DMS79 (cell line): Measurements from ENCODE around the gene RPL36A.

Source experiments
- DNase-seq: peaks from one replicate; lab custom pipeline; 2025; lab: John Stamatoyannopoulos, UW

RPL36A gene

DNA sequence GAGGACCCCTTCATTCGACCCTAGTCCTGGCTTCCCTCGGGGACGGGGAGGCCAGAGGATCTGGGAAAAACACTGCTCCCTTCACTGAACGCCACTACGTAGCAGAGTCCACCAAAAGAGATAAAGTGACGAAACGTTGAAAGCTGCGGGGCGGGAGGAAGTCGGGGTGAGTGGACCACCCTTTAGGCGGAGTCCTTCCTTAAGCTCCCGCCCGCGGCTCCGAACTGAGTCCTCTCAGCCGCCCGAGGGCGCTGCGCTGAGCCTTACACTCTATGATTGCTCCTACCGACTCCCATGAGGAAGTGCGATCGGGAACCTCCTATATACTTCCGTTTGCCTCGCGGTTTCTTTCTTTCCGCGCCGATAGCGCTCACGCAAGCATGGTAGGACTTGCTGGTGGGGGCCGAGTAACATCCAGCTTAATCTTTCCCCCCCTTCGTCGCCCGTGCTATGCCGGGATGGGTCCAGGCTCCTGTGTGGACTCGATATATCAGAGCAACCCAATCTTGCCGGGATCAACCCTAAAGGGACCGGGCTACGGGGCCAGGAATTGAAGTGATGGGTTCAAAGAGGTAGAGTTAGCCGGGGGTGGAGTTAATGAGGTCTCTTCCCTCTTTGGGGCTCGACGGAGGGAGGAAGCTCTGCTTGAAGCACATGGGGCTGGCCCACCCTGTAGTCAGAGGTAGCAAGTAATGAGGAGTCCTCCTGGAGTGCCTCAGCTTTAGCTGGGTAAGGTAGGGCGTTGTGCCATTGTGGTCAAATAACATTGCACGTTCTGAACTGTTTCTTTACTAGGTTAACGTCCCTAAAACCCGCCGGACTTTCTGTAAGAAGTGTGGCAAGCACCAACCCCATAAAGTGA, at the start of gene RPL36A:
RPL36A (plus strand) TSS at position 348 of the 862 bp plus-strand sequence; CDS start at position 381, 33 bp downstream.
- peak; percentile 83 for DNase-seq

DNA sequence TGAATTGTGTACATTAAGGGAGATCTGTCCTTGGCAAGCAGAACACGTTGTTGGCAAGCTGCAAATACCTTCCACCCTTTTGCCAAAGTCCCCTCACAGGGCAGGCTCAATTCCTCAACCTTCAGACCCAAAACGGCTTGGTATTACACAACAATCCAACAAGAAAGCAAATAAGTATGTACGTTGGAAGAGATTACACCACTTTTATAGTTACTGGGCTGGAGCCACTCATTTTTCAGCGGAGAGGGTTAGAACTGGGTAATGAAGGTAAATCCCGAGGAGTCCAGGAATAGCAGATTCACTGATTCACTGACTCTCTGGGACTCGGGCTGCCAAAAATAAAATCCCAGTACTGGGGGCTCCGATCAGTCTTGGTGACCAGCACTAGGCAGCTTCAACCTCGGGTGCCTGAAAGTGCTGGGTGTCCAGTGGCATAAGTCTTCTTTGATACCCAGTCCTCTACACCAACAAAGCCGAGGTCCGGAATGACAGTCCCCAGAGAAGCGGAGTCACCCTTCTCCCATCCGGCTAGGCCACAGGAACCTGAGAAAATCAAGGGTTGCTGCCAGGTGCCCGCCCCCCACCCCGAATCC, 42.9 kb upstream of the RPL36A start:
- DNase-seq, result no peak

DNA sequence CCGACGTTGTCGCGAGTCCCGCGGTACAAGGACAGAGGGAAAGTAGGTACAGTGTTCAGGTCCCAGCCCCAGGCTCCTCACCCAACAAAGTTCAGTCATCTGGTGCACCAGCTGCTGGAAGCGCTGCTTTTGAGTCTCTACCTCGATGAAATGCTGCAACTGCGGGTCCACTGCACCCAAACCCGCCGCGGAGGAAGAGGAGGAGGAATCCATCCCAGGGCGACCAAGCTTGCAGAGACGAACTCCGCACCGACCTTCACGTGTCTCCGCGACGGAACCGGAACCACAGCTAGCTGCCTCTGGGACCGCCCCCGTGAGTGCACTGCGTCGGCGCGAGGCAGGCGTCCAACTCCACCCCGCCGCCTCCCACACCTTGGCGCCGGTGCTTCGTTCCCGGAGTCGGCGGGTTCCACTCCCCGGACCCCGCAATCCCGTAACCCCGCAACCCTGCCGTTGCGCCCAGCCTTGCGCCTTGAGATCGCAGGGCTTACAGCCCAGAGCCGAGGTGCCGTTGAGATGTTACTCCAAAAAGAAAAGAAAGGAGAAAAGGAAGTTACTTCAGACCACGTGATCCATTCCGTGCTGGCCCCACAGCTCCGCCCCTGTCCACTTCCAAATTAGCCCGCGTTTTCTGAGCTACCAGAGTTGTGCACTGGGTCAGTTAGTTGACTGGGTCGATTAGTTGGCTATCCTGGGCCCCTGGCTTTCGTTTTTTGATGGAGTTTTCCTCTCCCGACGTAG, 42.2 kb upstream of the RPL36A start, which contains the start of gene TIMM8A:
TIMM8A (minus strand) TSS at position 291 of the 741 bp plus-strand sequence; CDS start at position 213, 78 bp downstream.
- peak; percentile 25 for DNase-seq

DNA sequence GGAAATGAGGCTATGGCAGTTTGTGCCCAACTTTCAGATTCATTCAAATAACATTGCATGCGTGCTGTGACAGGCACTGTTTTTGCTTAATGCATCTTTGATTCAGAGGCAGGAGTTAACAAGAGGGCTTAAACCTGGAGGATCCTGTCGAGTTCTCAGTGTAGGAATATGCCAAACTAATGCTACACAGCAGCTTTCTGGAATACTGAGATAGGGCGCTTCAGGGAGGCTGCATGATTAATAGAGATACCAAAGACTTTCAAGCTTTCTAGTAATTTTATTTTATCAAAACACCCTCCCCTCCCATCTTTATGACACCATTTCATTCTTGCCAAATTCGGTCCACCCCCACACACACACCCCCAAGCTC, 41.6 kb upstream of the RPL36A start:
- DNase-seq, result no peak

DNA sequence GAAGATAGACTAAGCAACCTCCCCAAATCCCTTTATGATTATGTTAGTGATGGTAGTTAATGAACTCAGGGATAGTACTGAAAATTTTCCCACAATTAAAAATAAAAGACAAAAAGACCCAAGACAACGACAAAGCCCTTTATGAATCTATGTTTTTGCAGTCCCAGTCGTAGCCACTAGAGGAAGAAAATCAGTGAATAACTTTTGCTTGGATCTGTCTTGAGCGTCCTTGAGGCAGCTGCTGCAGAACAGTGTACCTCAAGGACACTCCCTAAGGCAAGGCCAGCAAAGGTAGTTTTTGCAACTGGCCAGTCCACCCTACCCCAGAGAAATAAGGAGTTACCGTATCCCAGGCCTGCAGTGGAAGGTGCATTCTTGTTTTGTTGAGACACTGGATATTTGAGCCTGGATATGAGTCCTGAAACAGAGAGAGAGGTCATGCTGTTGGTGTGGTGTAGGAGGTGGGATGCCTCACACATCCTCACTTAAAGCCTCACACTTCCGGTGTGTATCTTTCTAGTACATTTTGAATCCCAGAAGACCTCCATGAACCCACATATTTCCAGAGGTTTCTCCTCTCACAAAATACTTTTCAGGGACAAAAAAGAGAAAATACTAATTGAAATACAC, 33.5 kb upstream of the RPL36A start:
- DNase-seq, result no peak

DNA sequence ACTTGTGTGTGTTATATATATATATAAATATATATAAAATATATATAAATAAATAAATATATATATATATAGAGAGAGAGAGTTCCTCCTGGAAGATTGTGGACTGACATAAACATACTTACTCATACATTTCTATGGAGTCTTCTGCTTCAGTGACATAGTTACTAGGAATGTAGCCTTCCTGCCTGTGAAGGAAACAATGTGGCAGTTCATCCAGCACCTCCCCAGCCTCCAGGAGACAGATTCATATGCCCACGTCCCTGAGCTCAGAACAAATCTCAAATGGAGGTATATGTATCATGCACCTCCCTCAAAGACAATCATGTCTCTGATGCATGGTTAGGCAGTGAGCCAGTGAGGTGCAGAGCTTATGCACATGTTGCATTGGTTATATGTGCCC, 30.8 kb upstream of the RPL36A start:
- DNase-seq, result no peak

DNA sequence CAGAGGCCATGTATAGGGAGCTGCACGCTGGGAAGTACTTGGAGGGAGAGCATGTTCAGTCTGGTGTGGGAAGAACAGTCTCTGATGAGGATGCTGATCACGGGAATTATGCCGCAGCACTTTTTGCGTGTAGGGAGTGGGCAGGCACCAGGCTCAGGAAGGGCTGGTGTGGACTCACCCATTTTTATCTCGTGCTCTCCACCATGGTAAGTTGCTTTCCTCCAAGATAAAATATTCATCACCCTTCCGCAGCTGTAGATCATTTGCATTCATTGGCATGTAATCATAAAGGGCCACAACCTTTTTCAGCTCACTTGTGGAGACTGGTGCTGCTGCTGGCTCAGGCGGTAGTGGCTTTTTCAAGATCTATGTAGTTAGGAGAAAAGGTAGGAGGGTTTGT, 30.4 kb upstream of the RPL36A start:
- DNase-seq, result no peak

DNA sequence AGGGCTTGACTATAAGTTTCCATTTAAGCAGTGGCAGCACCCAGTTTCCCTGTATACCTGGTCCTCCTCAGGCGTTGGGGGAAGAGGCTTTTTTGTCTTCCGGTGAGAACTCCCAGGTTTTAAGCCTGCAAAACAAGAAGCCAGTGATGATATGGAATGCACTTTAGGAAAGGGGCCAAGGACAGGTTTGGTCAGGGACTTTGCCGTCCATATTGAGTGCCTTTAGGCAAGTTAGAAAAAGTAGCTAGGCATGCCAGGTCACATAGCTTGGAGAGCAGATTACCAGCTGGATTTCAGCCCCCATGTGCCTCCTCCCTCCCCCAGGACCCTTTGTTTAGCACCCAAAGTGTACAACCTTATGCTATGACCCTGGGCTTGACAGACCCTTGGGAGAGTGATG, 28.7 kb upstream of the RPL36A start:
- no peak for DNase-seq

DNA sequence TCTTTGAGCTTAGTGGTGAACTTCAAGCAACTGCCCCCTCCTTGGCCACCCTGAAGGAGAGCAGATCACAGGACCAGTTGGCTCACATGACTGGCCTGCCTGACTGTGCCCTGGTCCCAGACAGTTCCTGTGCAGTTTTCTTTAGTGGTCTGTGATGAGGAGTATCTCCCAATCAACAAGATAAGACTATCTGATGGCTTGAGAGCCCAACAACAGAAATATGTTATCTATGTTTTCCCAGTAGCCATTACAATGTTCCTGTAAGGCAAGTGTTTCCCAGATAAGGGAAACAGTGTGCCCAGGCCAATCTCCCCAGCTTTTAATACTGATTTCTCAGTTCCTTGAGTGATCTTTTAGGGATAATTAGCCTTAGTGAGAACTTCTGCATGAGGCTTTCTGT, 28.1 kb upstream of the RPL36A start:
- DNase-seq, result no peak

DNA sequence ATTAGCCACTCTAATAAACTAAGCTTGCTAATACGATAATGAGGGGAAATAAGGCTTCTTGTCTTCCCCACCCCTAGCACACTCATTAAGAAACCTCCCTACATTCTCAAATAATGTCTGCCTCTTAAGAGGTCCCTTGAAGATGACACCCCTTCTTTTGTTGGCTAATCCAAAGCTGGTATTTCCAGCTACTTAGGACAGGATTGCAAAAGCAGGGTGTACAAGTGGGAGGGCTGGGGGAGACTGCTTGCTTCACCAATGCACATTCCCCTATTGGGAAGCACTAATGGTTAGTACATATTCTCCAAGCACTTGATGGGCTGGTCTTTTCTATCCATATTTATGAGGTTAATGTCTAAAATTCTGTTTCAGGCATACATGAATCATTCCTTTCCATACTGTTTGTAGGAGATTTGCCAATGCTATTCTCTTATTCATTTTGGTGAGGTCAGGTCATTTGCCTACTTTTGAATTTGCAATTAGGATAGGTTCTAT, 25.5 kb upstream of the RPL36A start:
- DNase-seq, result no peak

DNA sequence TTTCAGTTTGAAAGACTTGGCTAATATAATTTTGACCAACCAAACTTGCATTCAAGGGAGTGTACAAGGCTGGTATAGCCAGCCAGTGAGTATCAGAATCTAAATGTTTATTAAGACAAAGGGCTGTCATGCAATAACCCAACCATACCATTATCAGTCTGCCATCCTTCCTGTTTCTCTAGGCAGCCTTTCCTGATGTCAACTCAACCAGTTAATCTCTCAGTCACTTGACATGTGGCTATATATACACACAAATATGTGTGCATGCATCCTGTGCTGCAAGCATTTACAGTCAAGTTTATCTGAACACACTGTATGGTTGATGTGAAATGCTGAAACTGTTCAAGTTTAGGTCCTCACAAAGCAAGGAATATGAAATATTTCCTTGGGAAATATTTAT, 22.0 kb upstream of the RPL36A start:
- DNase-seq, result no peak

DNA sequence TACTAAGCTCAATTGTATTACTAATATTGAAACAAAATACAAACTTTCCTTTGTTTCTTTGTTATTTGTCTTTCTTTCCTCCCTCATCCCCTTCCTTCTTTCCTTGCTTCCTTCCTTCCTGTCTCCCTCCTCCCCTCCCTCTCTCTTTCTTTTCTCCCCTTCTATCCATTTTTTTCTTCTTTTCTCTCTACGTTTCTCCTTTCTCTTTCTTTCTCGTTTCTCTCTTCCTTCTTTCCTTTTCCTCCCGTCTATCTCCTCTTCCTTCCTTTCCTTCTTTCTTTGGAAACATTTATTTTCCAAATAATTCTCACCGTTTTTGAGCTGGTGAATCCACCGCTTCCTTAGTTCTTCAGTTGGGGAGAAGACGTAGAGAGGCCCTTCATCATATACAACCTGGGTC, 21.1 kb upstream of the RPL36A start:
- no peak for DNase-seq

DNA sequence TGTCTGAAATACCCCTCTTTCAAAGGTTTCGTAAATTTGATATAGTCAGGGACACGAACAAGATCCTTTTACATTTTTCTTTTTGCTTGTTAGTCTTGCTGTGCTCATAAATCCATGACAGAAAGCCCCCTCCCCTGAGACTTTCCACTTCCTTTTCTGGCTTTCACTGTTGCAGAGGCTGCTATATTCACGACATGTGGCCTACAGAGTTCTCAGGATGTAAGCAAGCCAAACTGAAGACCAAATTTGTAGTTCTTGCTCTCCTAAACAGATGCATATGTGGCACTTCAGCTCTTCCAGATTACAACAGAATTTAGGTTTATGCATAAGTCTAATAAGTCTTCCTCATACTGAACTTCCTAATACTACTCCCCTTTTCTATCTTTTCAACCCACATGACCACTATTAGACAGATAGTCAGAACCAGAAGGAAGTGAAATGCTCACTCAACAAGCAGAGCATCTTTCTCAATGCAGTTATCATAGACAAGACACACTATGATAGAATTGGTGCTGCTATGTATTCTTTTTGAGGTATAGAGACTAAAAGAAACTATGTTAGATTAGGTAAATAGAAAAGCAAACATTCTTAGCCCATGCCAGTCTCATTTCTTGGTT, 19.8 kb upstream of the RPL36A start:
- DNase-seq, result no peak

DNA sequence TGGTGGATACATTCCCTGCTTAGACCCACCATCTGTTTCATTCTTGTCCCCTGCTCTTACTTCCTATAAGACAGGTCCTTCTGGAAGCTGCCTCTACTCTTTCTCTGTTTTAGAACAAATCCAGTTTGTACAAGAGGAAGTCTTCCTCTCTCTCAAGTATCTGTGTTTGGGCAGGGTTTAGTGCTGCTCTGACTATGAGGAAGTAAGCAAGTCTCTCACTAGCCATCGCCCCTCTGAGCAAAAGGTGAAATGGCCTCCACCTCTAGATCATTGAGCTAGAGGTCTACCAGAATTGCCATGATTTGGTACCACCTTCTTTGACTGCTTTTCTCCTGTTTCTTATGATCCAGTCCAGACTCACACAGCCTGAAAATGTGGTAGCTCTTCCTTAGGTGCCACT, 13.3 kb upstream of the RPL36A start:
- DNase-seq, result no peak

DNA sequence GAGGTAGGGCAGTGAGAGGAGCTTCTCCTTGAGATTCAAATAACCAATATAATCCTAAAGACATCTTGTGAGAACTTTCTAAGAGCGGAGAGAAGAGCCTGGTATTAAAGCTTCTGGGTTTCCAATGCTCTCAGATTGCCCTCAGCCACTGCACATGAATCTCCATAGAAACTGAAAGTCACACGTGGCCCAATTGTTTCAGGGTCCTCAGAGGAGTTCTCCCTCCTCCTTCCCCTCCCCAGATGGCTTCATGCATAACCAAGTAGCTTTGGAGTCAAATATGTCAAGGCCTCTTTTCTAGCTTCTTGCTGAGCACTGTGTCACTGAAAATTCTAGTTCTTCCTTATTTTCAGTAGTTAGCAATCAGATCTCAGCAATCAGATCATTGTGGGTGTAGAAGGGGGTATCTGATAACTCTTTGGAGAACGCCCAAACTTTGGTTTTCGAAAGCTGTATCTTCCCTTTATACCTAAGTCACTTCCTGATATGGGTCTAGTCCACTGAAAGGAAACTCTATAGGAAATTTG, 7.1 kb upstream of the RPL36A start:
- peak; percentile 7 for DNase-seq

DNA sequence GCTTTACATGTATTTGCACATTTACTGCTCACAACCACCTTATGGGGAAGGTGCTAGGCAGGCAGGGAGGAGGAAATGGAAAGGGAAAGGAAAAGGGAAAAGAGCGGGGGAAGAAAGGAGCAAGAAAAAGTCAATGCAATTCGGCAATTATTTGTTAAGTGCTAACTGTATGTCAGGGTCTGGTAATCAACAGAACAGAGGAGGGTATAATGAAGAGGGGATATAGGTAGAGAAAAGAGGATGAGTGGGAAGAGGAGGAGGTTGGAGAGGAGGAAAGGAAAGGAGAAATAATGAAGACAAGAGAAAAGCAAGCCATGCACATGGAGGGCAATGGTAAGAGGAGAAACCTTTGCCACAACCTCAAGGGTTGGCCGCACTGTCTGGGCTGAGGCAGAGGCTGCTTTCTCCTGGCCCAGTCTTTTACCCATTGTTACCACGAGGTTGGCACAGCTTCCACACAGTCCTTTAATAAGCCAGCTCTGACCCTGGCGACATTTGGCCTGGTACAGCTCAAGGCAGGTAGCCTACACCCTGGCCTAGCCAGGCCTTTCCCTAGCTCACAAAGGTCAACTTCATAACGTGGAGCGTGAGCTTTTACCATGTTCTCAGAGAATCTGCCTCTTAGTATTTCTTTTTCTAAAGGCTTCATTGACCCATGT, 5.7 kb upstream of the RPL36A start:
- DNase-seq, result no peak

DNA sequence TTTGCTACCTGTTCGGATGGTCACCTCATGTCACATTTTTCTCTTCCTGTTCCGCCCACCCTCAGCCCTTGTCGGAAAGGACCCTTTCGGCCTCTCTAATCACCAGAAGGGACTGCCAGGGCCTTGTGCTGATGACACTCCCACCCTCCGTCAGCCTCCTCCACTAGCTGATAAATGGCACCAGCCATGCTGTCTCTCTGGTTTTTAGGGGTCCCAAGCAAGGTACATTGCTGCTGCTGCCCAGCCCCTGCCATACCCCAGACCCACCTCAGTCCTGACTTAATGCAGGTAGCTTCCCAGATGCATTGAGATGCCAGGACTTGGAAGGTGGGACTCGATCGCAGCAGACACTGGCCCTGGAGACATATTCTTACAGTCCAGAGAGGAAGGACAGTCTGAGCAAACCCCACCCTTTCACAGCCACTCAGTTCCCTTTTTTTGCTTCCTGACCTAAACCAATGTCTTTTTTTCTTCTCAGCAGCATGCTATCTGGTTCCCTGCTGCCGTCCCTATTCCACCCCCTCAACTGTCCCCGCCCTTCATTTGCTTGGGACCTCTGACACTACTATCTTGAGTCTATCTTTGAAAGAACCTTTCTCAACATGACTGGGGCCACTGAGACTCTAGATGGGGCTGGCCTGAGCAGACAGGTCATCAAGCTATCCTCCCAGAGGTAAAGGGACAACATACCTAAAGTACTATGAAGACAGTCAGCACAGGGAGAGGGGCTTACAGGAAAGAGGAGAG, 4.8 kb upstream of the RPL36A start, which contains the start of gene BTK:
BTK (minus strand) TSS at position 397 of the 747 bp plus-strand sequence. CDS start 10,907 bp downstream, outside the sequence.
- DNase-seq, result no peak

DNA sequence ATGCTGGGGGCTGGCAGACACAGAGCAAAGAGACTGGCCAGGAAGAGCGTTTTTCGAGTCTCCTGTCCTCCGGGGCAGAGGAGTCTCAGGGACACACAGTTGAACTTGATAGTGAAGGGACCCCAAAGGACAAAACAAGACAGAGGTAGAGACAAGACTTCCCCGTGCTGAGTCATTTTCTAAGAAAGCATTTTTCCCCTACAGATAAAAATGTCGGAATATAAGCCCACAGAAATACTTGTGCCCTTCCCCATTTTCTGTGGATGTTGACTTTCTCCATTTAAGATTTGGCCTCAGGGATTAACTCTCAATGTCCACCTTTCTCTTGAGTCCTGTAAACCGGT, 4.3 kb upstream of the RPL36A start:
- no peak for DNase-seq

DNA sequence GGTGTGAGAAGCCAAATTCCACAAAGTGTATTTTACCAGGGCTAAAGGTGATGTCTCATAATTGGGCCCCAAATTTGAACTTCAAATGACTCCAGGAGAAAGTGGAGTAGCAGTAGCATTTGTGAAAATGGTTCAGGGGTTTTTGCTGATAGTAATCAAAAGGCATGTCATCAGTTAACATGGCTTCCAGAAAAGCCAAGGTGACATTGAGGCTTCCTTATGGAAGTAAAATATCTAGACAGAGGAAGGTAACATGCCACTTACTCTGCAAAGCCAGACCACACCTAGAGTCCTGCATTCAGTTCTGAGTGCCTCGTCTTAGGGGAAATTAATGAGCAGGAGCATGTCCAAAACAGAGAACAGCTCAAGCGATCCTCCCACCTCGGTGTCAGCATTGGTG, 2.2 kb upstream of the RPL36A start:
- DNase-seq, result no peak

DNA sequence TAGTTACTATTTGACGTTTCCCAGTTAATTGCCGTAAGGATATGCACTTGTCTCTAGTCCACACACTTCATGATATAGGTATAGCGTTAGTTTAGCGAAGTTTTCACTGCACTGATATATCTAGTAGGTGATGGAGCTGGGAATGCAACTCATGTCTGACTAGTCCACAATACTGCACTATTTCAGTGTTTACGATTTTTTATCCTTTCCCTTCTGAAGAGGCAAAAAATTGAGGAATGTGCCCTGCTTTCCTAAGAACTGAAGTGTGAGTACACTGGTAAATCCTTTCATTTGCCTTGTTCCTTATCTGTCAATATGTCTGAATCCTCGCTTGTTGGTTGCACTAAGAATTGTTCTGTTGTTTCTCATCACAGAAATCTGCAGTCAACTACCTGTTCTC, 1.0 kb downstream of the RPL36A start:
- no peak for DNase-seq
